ENCODE data around the gene S100A3. TPM values are rescaled to one million over a fixed set of nuclear protein-coding genes. Genes with fewer than 3 reads are reported as not detected.
"Not testable (repeated sequence)": the region's sequence is repeated elsewhere in the genome, so short reads cannot be mapped to it uniquely, and the experiment has no call there.

The S100A3 gene
- total RNA-seq, 1 experiment from 2014 or later: not detected

DNA sequence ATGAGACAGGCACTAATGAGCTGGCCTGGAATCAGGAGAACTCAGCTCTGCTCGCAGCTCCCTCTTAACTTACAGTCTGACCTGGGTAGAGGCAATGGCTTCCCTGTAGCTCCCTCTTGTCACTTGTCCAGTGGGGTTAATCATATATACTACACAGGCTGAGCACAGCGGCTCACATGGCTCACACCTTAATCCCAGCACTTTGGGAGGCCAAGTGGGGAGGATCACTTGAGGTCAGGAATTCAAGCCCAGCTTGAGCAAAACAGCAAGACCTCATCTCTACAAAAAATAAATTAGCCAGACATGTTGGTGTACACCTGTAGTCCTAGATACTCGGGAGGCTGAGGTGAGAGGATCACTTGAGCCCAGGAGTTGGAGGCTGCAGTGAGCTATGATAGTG lies 17.4 kb downstream of the S100A3 start:
- H4K20me1 ChIP-seq (ENCODE audit: insufficient read depth, low read depth, low read length): no peaks in the 10 kb centered on the region
- H3K9ac ChIP-seq (ENCODE audit: low read length): no peak overlapping the region
- H3K9me2 ChIP-seq (replicated peaks; ENCODE audit: insufficient read depth, low read length): no peaks in the 10 kb centered on the region
- no peaks in the 10 kb centered on the region for H3K36me3 ChIP-seq (ENCODE audit: insufficient read depth, low read length)
- no peaks in the 10 kb centered on the region for H3K27me3 ChIP-seq (ENCODE audit: low read length)
- H3K4me1 ChIP-seq (ENCODE audit: low read length): peaks cover 19% of the 10 kb centered on the region
- no peaks in the 10 kb centered on the region for H3K9me3 ChIP-seq (ENCODE audit: low read length)
- H3K79me2 ChIP-seq (ENCODE audit: low read length): no peaks in the 10 kb centered on the region
- H3K27ac ChIP-seq (ENCODE audit: low read length): no peak overlapping the region
- H2AFZ ChIP-seq (ENCODE audit: low read length): no peak overlapping the region
- no peak overlapping the region for H3K4me3 ChIP-seq (ENCODE audit: low read length)
- DNase-seq: no peak
- H3K4me2 ChIP-seq (ENCODE audit: low read depth, low read length, poor library complexity, severe bottlenecking): no peak overlapping the region

DNA sequence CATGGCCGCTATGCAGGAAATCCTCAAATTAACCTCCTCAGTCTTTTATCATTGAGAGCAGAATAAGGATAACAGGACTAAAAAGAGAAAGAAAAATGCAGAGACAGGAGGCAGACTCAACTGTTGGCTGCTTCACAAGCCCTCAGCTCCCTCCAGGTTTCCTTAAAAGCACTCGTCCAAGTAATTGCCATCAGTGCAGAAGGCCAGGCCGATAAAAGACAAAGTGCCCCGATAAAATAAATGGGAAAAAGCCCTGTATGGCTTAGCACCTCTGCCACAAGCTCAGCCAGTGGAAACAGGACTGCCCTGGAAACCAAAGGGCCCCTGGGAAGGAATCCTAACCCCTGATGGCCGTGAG lies 21.4 kb downstream of the S100A3 start:
- no peak overlapping the region for H3K9ac ChIP-seq (ENCODE audit: low read length)
- H3K9me2 ChIP-seq (replicated peaks; ENCODE audit: insufficient read depth, low read length): no peaks in the 10 kb centered on the region
- H3K79me2 ChIP-seq (ENCODE audit: low read length): no peaks in the 10 kb centered on the region
- no peaks in the 10 kb centered on the region for H3K36me3 ChIP-seq (ENCODE audit: insufficient read depth, low read length)
- H3K4me3 ChIP-seq (ENCODE audit: low read length): no peak overlapping the region
- peaks cover 6% of the 10 kb centered on the region for H3K4me1 ChIP-seq (ENCODE audit: low read length)
- H4K20me1 ChIP-seq (ENCODE audit: insufficient read depth, low read depth, low read length): no peaks in the 10 kb centered on the region
- no peak overlapping the region for H3K4me2 ChIP-seq (ENCODE audit: low read depth, low read length, poor library complexity, severe bottlenecking)
- H3K9me3 ChIP-seq (ENCODE audit: low read length): no peaks in the 10 kb centered on the region
- H3K27ac ChIP-seq (ENCODE audit: low read length): no peak overlapping the region
- DNase-seq: no peak
- no peak overlapping the region for H2AFZ ChIP-seq (ENCODE audit: low read length)
- no peaks in the 10 kb centered on the region for H3K27me3 ChIP-seq (ENCODE audit: low read length)

GRCh38 chr1:153527023-153527682 lies 21.9 kb downstream of the S100A3 start:
- Histone ChIP-seq H3K9ac (ENCODE audit: low read length) (no peak overlapping the region), H3K4me1 (ENCODE audit: low read length) (peaks cover 6% of the 10 kb centered on the region), H3K9me2 (replicated peaks; ENCODE audit: insufficient read depth, low read length) (no peaks in the 10 kb centered on the region), H2AFZ (ENCODE audit: low read length) (no peak overlapping the region), H3K9me3 (ENCODE audit: low read length) (no peaks in the 10 kb centered on the region), H3K4me3 (ENCODE audit: low read length) (no peak overlapping the region), H4K20me1 (ENCODE audit: insufficient read depth, low read depth, low read length) (no peaks in the 10 kb centered on the region), H3K79me2 (ENCODE audit: low read length) (no peaks in the 10 kb centered on the region), H3K27me3 (ENCODE audit: low read length) (no peaks in the 10 kb centered on the region), H3K4me2 (ENCODE audit: low read depth, low read length, poor library complexity, severe bottlenecking) (no peak overlapping the region), H3K27ac (ENCODE audit: low read length) (no peak overlapping the region), H3K36me3 (ENCODE audit: insufficient read depth, low read length) (no peaks in the 10 kb centered on the region)
- DNase-seq: no peak

DNA sequence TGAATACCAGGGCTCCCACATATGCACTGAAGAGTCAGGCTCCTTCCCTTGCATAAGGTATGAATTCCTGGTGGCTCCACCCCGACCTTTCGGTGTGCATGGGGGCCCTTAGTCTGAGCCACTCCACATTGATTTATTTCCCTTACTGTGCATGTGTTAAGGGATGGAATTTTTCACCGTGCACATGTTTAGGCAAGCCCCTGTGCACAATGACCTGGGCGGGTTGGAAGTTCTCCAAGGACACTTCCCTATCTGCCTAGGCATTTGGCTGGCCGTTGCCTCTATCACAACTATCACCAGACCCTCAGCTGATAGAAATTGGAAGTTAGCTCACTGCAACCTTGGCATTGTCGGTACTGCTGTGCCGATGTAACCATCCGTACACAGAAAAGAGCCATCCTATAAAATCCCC lies 22.9 kb downstream of the S100A3 start:
- no peaks in the 10 kb centered on the region for H4K20me1 ChIP-seq (ENCODE audit: insufficient read depth, low read depth, low read length)

DNA sequence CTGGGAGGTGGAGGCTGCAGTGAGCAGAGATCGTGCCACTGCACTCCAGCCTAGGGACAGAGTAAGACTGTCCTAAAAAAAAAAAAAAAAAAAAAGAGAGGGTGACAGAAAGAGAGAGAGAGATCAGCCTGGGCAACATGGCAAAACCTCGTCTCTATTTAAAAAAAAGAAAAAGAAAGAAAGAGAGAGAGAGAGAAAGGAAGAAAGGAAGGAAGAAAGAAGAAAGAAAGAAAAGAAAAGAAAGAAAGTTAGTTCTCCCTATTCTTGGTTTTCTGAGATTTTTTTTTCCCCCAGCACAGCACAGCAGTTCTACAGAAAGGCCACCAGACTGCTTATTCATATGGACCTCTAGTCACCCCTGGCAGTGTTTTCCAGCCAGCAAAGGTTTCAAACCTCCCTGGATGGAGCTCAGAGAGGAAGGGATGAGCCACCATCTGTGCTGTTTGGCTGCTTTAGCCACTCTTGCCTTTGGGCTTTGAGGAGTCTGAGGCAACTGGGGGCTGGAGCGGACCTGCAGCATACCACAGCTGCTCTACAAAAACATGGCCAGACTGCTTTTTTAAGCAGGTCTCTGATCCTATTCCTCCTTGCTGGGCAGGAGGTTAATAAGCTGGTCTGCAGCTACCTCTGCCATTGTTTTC lies 23.9 kb downstream of the S100A3 start:
- Histone ChIP-seq H3K4me2 (ENCODE audit: low read depth, low read length, poor library complexity, severe bottlenecking) (no peak overlapping the region), H3K36me3 (ENCODE audit: insufficient read depth, low read length) (no peaks in the 10 kb centered on the region), H4K20me1 (ENCODE audit: insufficient read depth, low read depth, low read length) (no peaks in the 10 kb centered on the region), H2AFZ (ENCODE audit: low read length) (no peak overlapping the region), H3K9me2 (replicated peaks; ENCODE audit: insufficient read depth, low read length) (no peaks in the 10 kb centered on the region), H3K79me2 (ENCODE audit: low read length) (no peaks in the 10 kb centered on the region), H3K4me3 (ENCODE audit: low read length) (no peak overlapping the region), H3K9me3 (ENCODE audit: low read length) (no peaks in the 10 kb centered on the region), H3K9ac (ENCODE audit: low read length) (no peak overlapping the region), H3K27me3 (ENCODE audit: low read length) (no peaks in the 10 kb centered on the region), H3K27ac (ENCODE audit: low read length) (no peak overlapping the region), H3K4me1 (ENCODE audit: low read length) (peaks cover 6% of the 10 kb centered on the region)
- no peak for DNase-seq

More for the DNA sequence above, 22.9 kb downstream of the S100A3 start:
- no peak overlapping the region for H3K9ac ChIP-seq (ENCODE audit: low read length)
- peaks cover 6% of the 10 kb centered on the region for H3K4me1 ChIP-seq (ENCODE audit: low read length)
- H3K27ac ChIP-seq (ENCODE audit: low read length): no peak overlapping the region
- H3K27me3 ChIP-seq (ENCODE audit: low read length): no peaks in the 10 kb centered on the region
- no peaks in the 10 kb centered on the region for H3K9me3 ChIP-seq (ENCODE audit: low read length)
- no peaks in the 10 kb centered on the region for H3K36me3 ChIP-seq (ENCODE audit: insufficient read depth, low read length)
- DNase-seq: no peak
- H3K4me2 ChIP-seq (ENCODE audit: low read depth, low read length, poor library complexity, severe bottlenecking): no peak overlapping the region
- H3K4me3 ChIP-seq (ENCODE audit: low read length): no peak overlapping the region
- no peaks in the 10 kb centered on the region for H3K9me2 ChIP-seq (replicated peaks; ENCODE audit: insufficient read depth, low read length)
- H3K79me2 ChIP-seq (ENCODE audit: low read length): no peaks in the 10 kb centered on the region
- H2AFZ ChIP-seq (ENCODE audit: low read length): no peak overlapping the region

GRCh38 chr1:153522353-153523048 lies 26.6 kb downstream of the S100A3 start:
- H3K79me2 ChIP-seq (ENCODE audit: low read length); H2AFZ ChIP-seq (ENCODE audit: low read length); DNase-seq; H3K9ac ChIP-seq (ENCODE audit: low read length); H3K9me3 ChIP-seq (ENCODE audit: low read length); H3K27me3 ChIP-seq (ENCODE audit: low read length); H3K27ac ChIP-seq (ENCODE audit: low read length); H3K4me2 ChIP-seq (ENCODE audit: low read depth, low read length, poor library complexity, severe bottlenecking); H3K4me1 ChIP-seq (ENCODE audit: low read length); H3K4me3 ChIP-seq (ENCODE audit: low read length); H3K9me2 ChIP-seq (replicated peaks; ENCODE audit: insufficient read depth, low read length); H4K20me1 ChIP-seq (ENCODE audit: insufficient read depth, low read depth, low read length); H3K36me3 ChIP-seq (ENCODE audit: insufficient read depth, low read length): not testable (repeated sequence)

GRCh38 chr1:153521808-153522207 lies 27.2 kb downstream of the S100A3 start:
- not testable (repeated sequence) for H2AFZ ChIP-seq (ENCODE audit: low read length); H3K27ac ChIP-seq (ENCODE audit: low read length); H4K20me1 ChIP-seq (ENCODE audit: insufficient read depth, low read depth, low read length); H3K9ac ChIP-seq (ENCODE audit: low read length); H3K4me1 ChIP-seq (ENCODE audit: low read length); H3K36me3 ChIP-seq (ENCODE audit: insufficient read depth, low read length); H3K4me2 ChIP-seq (ENCODE audit: low read depth, low read length, poor library complexity, severe bottlenecking); H3K79me2 ChIP-seq (ENCODE audit: low read length); DNase-seq; H3K4me3 ChIP-seq (ENCODE audit: low read length); H3K27me3 ChIP-seq (ENCODE audit: low read length); H3K9me3 ChIP-seq (ENCODE audit: low read length); H3K9me2 ChIP-seq (replicated peaks; ENCODE audit: insufficient read depth, low read length)

- Histone ChIP-seq H3K79me2 (ENCODE audit: low read length) (no peaks in the 10 kb centered on the region), H3K9ac (ENCODE audit: low read length) (no peak overlapping the region), H4K20me1 (ENCODE audit: insufficient read depth, low read depth, low read length) (no peaks in the 10 kb centered on the region), H3K36me3 (ENCODE audit: insufficient read depth, low read length) (no peaks in the 10 kb centered on the region), H3K4me3 (ENCODE audit: low read length) (no peak overlapping the region), H3K9me2 (replicated peaks; ENCODE audit: insufficient read depth, low read length) (no peaks in the 10 kb centered on the region), H3K9me3 (ENCODE audit: low read length) (no peaks in the 10 kb centered on the region), H3K27ac (ENCODE audit: low read length) (no peak overlapping the region), H3K27me3 (ENCODE audit: low read length) (no peaks in the 10 kb centered on the region), H3K4me2 (ENCODE audit: low read depth, low read length, poor library complexity, severe bottlenecking) (no peak overlapping the region), H3K4me1 (ENCODE audit: low read length) (no peaks in the 10 kb centered on the region), H2AFZ (ENCODE audit: low read length) (no peak overlapping the region)
- DNase-seq: no peak
Observed at GRCh38 chr1:153520818-153521476, 28.1 kb downstream of the S100A3 start.

Data from Karpas-422 (cell line).